ENCODE measurements around the gene PARVA. TPM values are rescaled to one million over a fixed set of nuclear protein-coding genes. Genes with fewer than 3 reads are reported as not detected.
"Not testable (repeated sequence)": the region's sequence is repeated elsewhere in the genome, so short reads cannot be mapped to it uniquely, and the experiment has no call there.

The PARVA gene
- total and polyA plus RNA-seq, 2 donors from 2014 or later = 25.1 to 80.3 TPM

DNA sequence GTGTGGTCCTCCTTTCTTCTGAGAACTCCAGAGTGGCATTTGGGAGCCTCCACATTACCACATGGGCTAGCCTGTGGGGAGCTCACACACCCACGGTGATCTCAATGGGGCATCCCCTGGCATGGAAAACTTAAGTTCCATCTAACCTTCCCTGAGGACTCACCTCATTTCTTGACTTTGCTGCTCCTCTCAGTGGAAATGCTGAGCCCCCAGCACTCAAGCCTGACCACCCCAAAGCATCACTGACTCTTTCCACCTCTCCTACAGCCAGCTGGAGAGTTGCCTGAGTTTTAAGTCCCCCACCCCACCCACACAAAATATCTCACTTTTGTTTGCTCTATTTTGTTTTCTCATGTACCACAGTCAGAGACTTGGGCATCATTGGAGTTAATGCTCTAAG is 23.8 kb upstream of the PARVA start:
- no peaks in the 10 kb centered on the region for H3K9me3 ChIP-seq (ENCODE audit: control insufficient read depth in 2 of 3, insufficient read depth in 1 of 3, low read length in 3 of 3)
- FAIRE-seq = no peak
- intact Hi-C loops (cut with DNase I) = no loop called here
- no peaks in the 10 kb centered on the region for H3K27me3 ChIP-seq (ENCODE audit: control insufficient read depth, insufficient read depth, low read length)
- H3K9ac ChIP-seq (ENCODE audit: low read length in 3 of 3) = no peak overlapping the region
- no peak overlapping the region for H3K4me3 ChIP-seq (ENCODE audit: low read length in 3 of 3)
- no peak overlapping the region for H3K27ac ChIP-seq (ENCODE audit: low read depth in 2 of 2, low read length in 2 of 2)
- H3K36me3 ChIP-seq (ENCODE audit: control insufficient read depth in 2 of 3, insufficient read depth in 3 of 3, low read length in 3 of 3) = no peaks in the 10 kb centered on the region
- TF ChIP-seq, protein P1, sequence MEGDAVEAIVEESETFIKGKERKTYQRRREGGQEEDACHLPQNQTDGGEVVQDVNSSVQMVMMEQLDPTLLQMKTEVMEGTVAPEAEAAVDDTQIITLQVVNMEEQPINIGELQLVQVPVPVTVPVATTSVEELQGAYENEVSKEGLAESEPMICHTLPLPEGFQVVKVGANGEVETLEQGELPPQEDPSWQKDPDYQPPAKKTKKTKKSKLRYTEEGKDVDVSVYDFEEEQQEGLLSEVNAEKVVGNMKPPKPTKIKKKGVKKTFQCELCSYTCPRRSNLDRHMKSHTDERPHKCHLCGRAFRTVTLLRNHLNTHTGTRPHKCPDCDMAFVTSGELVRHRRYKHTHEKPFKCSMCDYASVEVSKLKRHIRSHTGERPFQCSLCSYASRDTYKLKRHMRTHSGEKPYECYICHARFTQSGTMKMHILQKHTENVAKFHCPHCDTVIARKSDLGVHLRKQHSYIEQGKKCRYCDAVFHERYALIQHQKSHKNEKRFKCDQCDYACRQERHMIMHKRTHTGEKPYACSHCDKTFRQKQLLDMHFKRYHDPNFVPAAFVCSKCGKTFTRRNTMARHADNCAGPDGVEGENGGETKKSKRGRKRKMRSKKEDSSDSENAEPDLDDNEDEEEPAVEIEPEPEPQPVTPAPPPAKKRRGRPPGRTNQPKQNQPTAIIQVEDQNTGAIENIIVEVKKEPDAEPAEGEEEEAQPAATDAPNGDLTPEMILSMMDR (IDR thresholded peaks at IDR 0.05; ENCODE audit: borderline replicate concordance, extremely low read depth, insufficient read depth) = no peak
- no peak for DNase-seq
- no peaks in the 10 kb centered on the region for H3K4me1 ChIP-seq (ENCODE audit: control insufficient read depth in 2 of 3, insufficient read depth in 2 of 3, low read depth in 1 of 3, low read length in 3 of 3)

DNA sequence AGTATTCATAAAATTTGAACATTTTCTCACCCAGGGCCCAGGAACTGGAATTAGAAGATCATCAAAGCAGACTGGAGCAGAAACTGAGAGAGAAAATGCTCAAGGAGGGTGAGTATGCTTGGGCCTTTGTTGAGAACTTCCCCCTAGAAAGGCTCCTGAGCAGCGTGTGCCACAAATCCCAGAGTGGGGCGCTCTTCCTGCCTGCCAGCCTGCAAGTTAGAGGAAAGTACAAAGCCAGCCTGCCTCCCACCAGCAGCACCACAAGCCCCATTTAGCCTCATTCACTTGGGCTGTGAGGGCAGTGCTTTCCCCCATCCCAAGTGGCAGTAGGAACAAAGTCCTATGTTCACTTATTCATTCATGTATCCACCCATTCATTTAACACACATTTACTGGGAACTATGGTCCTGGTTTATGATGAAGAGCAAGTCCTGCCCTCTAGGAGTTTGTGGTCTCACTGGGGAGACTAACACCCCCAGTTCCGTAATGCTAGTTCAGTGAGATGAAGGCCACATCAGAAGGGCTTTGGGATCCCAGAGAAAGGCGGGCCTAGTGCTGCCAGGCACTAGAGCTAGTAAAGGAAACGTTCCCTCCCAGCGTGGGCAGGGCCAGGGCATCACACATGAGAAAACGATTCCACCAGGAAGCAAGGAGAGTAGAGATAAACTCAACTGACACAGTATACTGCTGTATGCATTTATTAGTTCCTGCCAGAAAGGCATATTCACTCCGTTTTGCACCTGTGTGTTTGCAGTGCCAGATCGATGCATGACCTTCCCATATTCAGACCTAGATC is 22.4 kb upstream of the PARVA start:
- H3K4me3 ChIP-seq (ENCODE audit: low read length in 3 of 3) = no peak overlapping the region
- FAIRE-seq (no peak), DNase-seq (no peak)
- intact Hi-C loops (cut with DNase I) = no loop called here
- H3K27me3 ChIP-seq (ENCODE audit: control insufficient read depth, insufficient read depth, low read length) = no peaks in the 10 kb centered on the region
- TF ChIP-seq, protein P1 (IDR thresholded peaks at IDR 0.05; ENCODE audit: borderline replicate concordance, extremely low read depth, insufficient read depth) = no peak
- no peaks in the 10 kb centered on the region for H3K9me3 ChIP-seq (ENCODE audit: control insufficient read depth in 2 of 3, insufficient read depth in 1 of 3, low read length in 3 of 3)
- no peaks in the 10 kb centered on the region for H3K36me3 ChIP-seq (ENCODE audit: control insufficient read depth in 2 of 3, insufficient read depth in 3 of 3, low read length in 3 of 3)
- H3K4me1 ChIP-seq (ENCODE audit: control insufficient read depth in 2 of 3, insufficient read depth in 2 of 3, low read depth in 1 of 3, low read length in 3 of 3) = peaks cover 0 to 4% (median 0%) of the 10 kb centered on the region in 3 donors
- H3K27ac ChIP-seq (ENCODE audit: low read depth in 2 of 2, low read length in 2 of 2) = no peak overlapping the region
- no peak overlapping the region for H3K9ac ChIP-seq (ENCODE audit: low read length in 3 of 3)

DNA sequence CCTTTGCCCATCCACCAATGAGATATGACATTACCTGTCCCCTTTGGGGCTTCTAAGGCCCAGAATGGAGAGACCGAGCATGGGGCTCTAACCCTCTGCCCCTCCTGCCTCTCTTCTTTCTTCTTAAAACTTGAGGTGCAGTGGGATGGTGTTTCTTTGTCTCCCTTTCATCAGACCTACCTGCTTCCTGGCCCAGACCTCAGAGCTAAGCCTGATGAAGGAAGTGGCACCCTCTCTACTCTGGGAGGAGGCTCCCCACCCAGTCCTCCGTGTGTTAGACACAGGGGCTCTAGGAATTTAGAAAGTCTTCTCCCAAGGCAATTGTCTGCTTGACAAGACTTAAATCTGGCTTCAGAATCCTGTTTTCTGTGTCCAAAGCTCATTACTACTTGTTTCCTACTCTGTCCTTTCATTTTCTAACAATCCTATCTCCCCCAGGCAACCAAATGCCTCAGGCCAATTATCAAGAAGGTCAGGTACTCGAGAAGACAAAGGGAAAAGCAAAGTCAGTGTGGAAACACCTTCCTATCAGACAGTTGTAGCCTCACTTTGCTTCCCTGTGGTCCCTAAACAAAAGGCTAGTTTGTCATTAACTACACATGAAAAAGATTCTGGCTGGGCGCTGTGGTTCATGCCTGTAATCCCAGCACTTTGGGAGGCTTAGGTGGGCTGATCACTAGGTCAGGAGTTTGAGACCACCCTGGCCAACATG is 20.3 kb upstream of the PARVA start:
- FAIRE-seq (no peak), DNase-seq (no peak)
- Histone ChIP-seq H3K27me3 (ENCODE audit: control insufficient read depth, insufficient read depth, low read length) (no peaks in the 10 kb centered on the region), H3K4me1 (ENCODE audit: control insufficient read depth in 2 of 3, insufficient read depth in 2 of 3, low read depth in 1 of 3, low read length in 3 of 3) (peaks cover 0 to 4% (median 0%) of the 10 kb centered on the region in 3 donors), H3K36me3 (ENCODE audit: control insufficient read depth in 2 of 3, insufficient read depth in 3 of 3, low read length in 3 of 3) (no peaks in the 10 kb centered on the region), H3K27ac (ENCODE audit: low read depth in 2 of 2, low read length in 2 of 2) (no peak overlapping the region), H3K4me3 (ENCODE audit: low read length in 3 of 3) (no peak overlapping the region), H3K9me3 (ENCODE audit: control insufficient read depth in 2 of 3, insufficient read depth in 1 of 3, low read length in 3 of 3) (no peaks in the 10 kb centered on the region), H3K9ac (ENCODE audit: low read length in 3 of 3) (no peak overlapping the region)
- TF ChIP-seq, protein P1 (IDR thresholded peaks at IDR 0.05; ENCODE audit: borderline replicate concordance, extremely low read depth, insufficient read depth) = no peak
- intact Hi-C loops (cut with DNase I) = no loop called here

DNA sequence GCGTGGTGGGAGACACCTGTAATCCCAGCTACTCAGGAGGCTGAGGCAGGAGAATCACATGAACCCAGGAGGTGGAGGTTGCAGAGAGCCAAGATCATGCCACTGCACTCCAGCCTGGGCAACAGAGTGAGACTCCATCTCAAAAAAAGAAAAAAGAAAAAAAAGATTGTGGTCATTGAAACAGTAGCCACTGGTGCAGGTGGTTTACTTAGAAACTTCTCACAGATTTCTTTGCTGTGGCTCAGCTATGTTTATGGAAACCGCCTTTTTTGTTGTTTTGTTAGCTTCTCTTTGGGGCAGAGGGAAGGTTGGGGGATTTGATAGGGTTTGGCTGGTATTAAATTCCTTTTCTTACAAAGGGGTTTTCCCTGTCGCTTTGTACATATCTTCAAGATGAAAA is 19.7 kb upstream of the PARVA start:
- DNase-seq; H3K36me3 ChIP-seq (ENCODE audit: control insufficient read depth in 2 of 3, insufficient read depth in 3 of 3, low read length in 3 of 3); H3K9me3 ChIP-seq (ENCODE audit: control insufficient read depth in 2 of 3, insufficient read depth in 1 of 3, low read length in 3 of 3); H3K4me3 ChIP-seq (ENCODE audit: low read length in 3 of 3); H3K9ac ChIP-seq (ENCODE audit: low read length in 3 of 3); FAIRE-seq; intact Hi-C loops (cut with DNase I); H3K27ac ChIP-seq (ENCODE audit: low read depth in 2 of 2, low read length in 2 of 2); H3K4me1 ChIP-seq (ENCODE audit: control insufficient read depth in 2 of 3, insufficient read depth in 2 of 3, low read depth in 1 of 3, low read length in 3 of 3); H3K27me3 ChIP-seq (ENCODE audit: control insufficient read depth, insufficient read depth, low read length): not testable (repeated sequence)

All from kidney (tissue), 14 donors.